Measurements from ENCODE around the gene PTGER3. TPM values are rescaled to one million over a fixed set of nuclear protein-coding genes. Genes with fewer than 3 reads are reported as not detected.

Gene PTGER3
- polyA plus RNA-seq, 3 donors: 0.29 TPM; not detected in 2

DNA sequence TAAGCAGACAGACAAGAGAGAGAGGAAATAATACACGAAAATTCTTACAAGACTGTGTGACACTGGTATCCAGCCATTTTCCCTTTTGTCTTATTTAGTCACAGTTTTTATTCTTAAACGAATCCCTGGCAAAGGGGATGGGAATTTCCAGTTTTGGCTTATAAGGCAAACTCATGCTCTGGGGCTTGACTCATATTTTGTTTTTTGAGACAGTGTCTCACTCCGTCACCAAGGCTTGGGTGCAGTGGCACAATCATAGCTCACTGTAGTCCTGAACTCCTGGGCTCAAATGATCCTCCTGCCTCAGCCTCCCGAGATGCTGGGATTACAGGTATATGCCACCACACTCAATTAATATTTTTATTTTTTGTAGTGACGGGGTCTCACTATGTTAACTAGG is 31.9 kb downstream of the PTGER3 start:
- Histone ChIP-seq H3K9ac (ENCODE audit: insufficient read depth, low read length, poor library complexity, severe bottlenecking) (no peak overlapping the region), H3K9me3 (replicated peaks in 1 of 2; ENCODE audit: control insufficient read depth in 1 of 2, insufficient read depth in 1 of 2, low read length in 2 of 2) (no peaks in the 10 kb centered on the region), H4K20me1 (ENCODE audit: insufficient read depth, low read length) (no peaks in the 10 kb centered on the region), H3K79me2 (ENCODE audit: insufficient read depth, low read length) (no peaks in the 10 kb centered on the region), H3K4me1 (ENCODE audit: control insufficient read depth in 1 of 2, insufficient read depth in 2 of 2, low read length in 2 of 2) (no peaks in the 10 kb centered on the region), H3K27me3 (ENCODE audit: control insufficient read depth in 2 of 2, insufficient read depth in 2 of 2, low read length in 2 of 2) (no peaks in the 10 kb centered on the region), H2AFZ (ENCODE audit: insufficient read depth, low read depth, low read length, poor library complexity, severe bottlenecking) (no peak overlapping the region), H3K36me3 (replicated peaks in 1 of 2; ENCODE audit: control insufficient read depth in 1 of 2, insufficient read depth in 2 of 2, low read length in 2 of 2) (no peaks in the 10 kb centered on the region), H3K4me3 (replicated peaks in 1 of 3; ENCODE audit: low read depth in 2 of 3, low read length in 3 of 3) (no peak overlapping the region), H3K27ac (ENCODE audit: low read depth in 1 of 2, low read length in 2 of 2) (no peak overlapping the region), H3K4me2 (replicated peaks; ENCODE audit: extremely low read depth, low read length, poor library complexity, severe bottlenecking) (no peak overlapping the region)
- no peaks in the 10 kb centered on the region for H3K36me3 Mint-ChIP-seq
- peak in 1 of 3 donors; percentile 4 for DNase-seq
- peaks cover 7% of the 10 kb centered on the region for H3K4me1 Mint-ChIP-seq
- H3K4me3 Mint-ChIP-seq: no peak overlapping the region
- 100% methylated on average over 1 of the region's 5 CpGs for WGBS (ENCODE audit: insufficient coverage)
- H3K27me3 Mint-ChIP-seq (ENCODE audit: low read depth in 3 of 3): no peaks in the 10 kb centered on the region
- peaks cover 0 to 2% (median 0%) of the 10 kb centered on the region in 7 donors for H3K9me3 Mint-ChIP-seq
- no peak overlapping the region for H3K27ac Mint-ChIP-seq
- TF ChIP-seq, protein P1, sequence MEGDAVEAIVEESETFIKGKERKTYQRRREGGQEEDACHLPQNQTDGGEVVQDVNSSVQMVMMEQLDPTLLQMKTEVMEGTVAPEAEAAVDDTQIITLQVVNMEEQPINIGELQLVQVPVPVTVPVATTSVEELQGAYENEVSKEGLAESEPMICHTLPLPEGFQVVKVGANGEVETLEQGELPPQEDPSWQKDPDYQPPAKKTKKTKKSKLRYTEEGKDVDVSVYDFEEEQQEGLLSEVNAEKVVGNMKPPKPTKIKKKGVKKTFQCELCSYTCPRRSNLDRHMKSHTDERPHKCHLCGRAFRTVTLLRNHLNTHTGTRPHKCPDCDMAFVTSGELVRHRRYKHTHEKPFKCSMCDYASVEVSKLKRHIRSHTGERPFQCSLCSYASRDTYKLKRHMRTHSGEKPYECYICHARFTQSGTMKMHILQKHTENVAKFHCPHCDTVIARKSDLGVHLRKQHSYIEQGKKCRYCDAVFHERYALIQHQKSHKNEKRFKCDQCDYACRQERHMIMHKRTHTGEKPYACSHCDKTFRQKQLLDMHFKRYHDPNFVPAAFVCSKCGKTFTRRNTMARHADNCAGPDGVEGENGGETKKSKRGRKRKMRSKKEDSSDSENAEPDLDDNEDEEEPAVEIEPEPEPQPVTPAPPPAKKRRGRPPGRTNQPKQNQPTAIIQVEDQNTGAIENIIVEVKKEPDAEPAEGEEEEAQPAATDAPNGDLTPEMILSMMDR (IDR thresholded peaks at IDR 0.05): no peak
- intact Hi-C loops (cut with micrococcal nuclease): no loop called here

DNA sequence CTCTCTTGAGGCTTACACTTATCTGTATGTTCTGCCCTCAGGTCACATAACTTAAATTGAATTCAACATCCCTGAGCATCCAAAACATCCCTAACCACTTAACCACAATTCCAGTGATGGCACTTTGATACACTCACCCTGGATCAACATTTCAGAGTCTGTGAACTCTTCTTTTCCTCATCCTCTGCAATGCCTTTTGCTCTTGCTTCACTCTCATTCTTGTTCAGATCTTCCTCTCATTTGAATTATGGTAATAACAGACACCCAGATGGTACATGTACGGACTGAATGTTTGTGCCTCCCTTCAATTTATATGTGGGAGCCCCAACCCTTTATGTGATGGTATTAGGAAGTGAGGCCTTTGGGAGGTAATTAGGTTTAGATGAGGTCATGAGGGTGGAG is 33.4 kb downstream of the PTGER3 start:
- Histone ChIP-seq H4K20me1 (ENCODE audit: insufficient read depth, low read length) (no peaks in the 10 kb centered on the region), H3K27me3 (ENCODE audit: control insufficient read depth in 2 of 2, insufficient read depth in 2 of 2, low read length in 2 of 2) (no peaks in the 10 kb centered on the region), H3K4me3 (replicated peaks in 1 of 3; ENCODE audit: low read depth in 2 of 3, low read length in 3 of 3) (no peak overlapping the region), H3K4me2 (replicated peaks; ENCODE audit: extremely low read depth, low read length, poor library complexity, severe bottlenecking) (no peak overlapping the region), H3K36me3 (replicated peaks in 1 of 2; ENCODE audit: control insufficient read depth in 1 of 2, insufficient read depth in 2 of 2, low read length in 2 of 2) (no peaks in the 10 kb centered on the region), H3K4me1 (ENCODE audit: control insufficient read depth in 1 of 2, insufficient read depth in 2 of 2, low read length in 2 of 2) (no peaks in the 10 kb centered on the region), H3K27ac (ENCODE audit: low read depth in 1 of 2, low read length in 2 of 2) (no peak overlapping the region), H3K9me3 (replicated peaks in 1 of 2; ENCODE audit: control insufficient read depth in 1 of 2, insufficient read depth in 1 of 2, low read length in 2 of 2) (no peaks in the 10 kb centered on the region), H2AFZ (ENCODE audit: insufficient read depth, low read depth, low read length, poor library complexity, severe bottlenecking) (no peak overlapping the region), H3K79me2 (ENCODE audit: insufficient read depth, low read length) (no peaks in the 10 kb centered on the region), H3K9ac (ENCODE audit: insufficient read depth, low read length, poor library complexity, severe bottlenecking) (no peak overlapping the region)
- Mint-ChIP-seq H3K36me3 (no peaks in the 10 kb centered on the region), H3K4me3 (no peak overlapping the region), H3K9me3 (peaks cover 0 to 2% (median 0%) of the 10 kb centered on the region in 7 donors), H3K27me3 (ENCODE audit: low read depth in 3 of 3) (no peaks in the 10 kb centered on the region), H3K27ac (no peak overlapping the region), H3K4me1 (peaks cover 4% of the 10 kb centered on the region)
- intact Hi-C loops (cut with micrococcal nuclease): no loop called here
- DNase-seq: no peak
- TF ChIP-seq, protein P1 (IDR thresholded peaks at IDR 0.05): no peak
- no CpG with 5 or more reads among the region's 1 CpG for WGBS (ENCODE audit: insufficient coverage)

Measured in CD14-positive monocyte (primary cell).